Smooth muscle cell of the brain vasculature (primary cell): ENCODE data around the gene ESR1.
"Not testable (repeated sequence)": the region's sequence is repeated elsewhere in the genome, so short reads cannot be mapped to it uniquely, and the experiment has no call there.

Experiments
- DNase-seq: peaks from one replicate; pipeline ENCODE4 v3.0.0-alpha.2; 2012; ENCODE audit warnings: low read depth, low spot score

Gene ESR1

GRCh38 chr6:151894426-151894825 lies 86.9 kb downstream of the ESR1 start:
- not testable (repeated sequence) for DNase-seq

GRCh38 chr6:151899221-151899620 lies 91.7 kb downstream of the ESR1 start:
- not testable (repeated sequence) for DNase-seq

GRCh38 chr6:151899796-151900195 lies 92.3 kb downstream of the ESR1 start:
- not testable (repeated sequence) for DNase-seq

- no peak for DNase-seq
Observed at GRCh38 chr6:151900256-151900655, 92.8 kb downstream of the ESR1 start.

- no peak for DNase-seq
Observed at GRCh38 chr6:151901009-151901411, 93.5 kb downstream of the ESR1 start.

- DNase-seq = no peak
Observed at GRCh38 chr6:151904631-151905030, 97.1 kb downstream of the ESR1 start.

- no peak for DNase-seq
Observed at GRCh38 chr6:151905072-151905471, 97.6 kb downstream of the ESR1 start.

- no peak for DNase-seq
Observed at GRCh38 chr6:151905854-151906253, 98.4 kb downstream of the ESR1 start.

- no peak for DNase-seq
Observed at GRCh38 chr6:151911401-151911800, 103.9 kb downstream of the ESR1 start.

GRCh38 chr6:151914484-151914883 lies 107.0 kb downstream of the ESR1 start:
- DNase-seq = no peak

- no peak for DNase-seq
Observed at GRCh38 chr6:151916075-151916474, 108.6 kb downstream of the ESR1 start.

- no peak for DNase-seq
Observed at GRCh38 chr6:151916680-151917164, 109.2 kb downstream of the ESR1 start.

GRCh38 chr6:151917531-151918329 lies 110.2 kb downstream of the ESR1 start:
- no peak for DNase-seq

GRCh38 chr6:151940307-151940706 lies 132.8 kb downstream of the ESR1 start:
- no peak for DNase-seq

GRCh38 chr6:151948002-151948743 lies 140.7 kb downstream of the ESR1 start:
- DNase-seq = no peak

- DNase-seq = no peak
Observed at GRCh38 chr6:151958332-151958731, 150.8 kb downstream of the ESR1 start.

- no peak for DNase-seq
Observed at GRCh38 chr6:151959086-151959485, 151.6 kb downstream of the ESR1 start.

- DNase-seq = no peak
Observed at GRCh38 chr6:151961809-151962208, 154.3 kb downstream of the ESR1 start.

- no peak for DNase-seq
Observed at GRCh38 chr6:151962246-151962846, 154.9 kb downstream of the ESR1 start.

GRCh38 chr6:151963001-151963400 lies 155.5 kb downstream of the ESR1 start:
- no peak for DNase-seq

- DNase-seq = not testable (repeated sequence)
Observed at GRCh38 chr6:151964412-151964811, 156.9 kb downstream of the ESR1 start.

GRCh38 chr6:151974061-151974617 lies 166.7 kb downstream of the ESR1 start:
- no peak for DNase-seq
